Measurements from ENCODE around the gene KAT8.
A peak's percentile ranks its signal among the peaks of the same experiment; 100 is the strongest.

KAT8 gene

GRCh38 chr16:31117384-31118222 lies at the start of gene KAT8:
KAT8 (plus strand) TSS chr16:31117664; CDS start chr16:31117682, 18 bp downstream.
- DNase-seq: peak; percentile 96 to 97

- no peak for DNase-seq
Observed at GRCh38 chr16:31071861-31072260, 45.6 kb upstream of the KAT8 start.

DNA sequence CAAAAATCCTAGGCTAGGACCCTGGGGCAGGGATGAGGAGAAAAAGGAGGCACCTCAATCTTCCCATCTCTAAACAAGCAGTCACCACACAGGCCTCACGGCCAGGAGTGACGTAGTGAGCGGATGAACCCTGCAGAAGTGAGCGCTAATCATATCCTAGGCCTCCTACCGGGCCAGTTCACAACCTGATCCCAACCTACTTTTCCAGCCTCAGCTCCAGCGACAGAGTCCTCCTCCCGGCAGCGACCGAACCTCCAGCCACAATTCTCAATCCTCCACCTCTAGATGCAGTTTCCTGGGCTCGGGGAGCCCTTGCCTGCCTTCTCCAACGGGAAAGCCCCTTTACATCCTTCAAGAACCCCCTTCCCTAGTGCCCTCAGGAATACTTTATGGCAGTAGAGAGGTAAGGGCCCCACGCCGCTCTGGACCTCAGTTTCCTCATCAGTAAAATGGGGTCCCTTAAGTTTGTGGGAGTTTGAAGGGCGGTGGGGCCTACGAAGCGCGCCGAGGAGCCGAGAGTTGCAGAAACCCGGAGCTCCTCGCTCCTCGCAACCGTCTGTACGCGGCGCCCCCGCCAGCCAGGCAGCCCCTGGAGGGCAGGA lies 44.8 kb upstream of the KAT8 start:
- peak in 1 of 2 donors; percentile 73 for DNase-seq

- peak; percentile 67 to 88 for DNase-seq
Observed at GRCh38 chr16:31073142-31073969, 44.1 kb upstream of the KAT8 start.

- DNase-seq: peak; percentile 86 to 99
Observed at GRCh38 chr16:31073970-31074813, 43.3 kb upstream of the KAT8 start, which contains the start of the genes ZNF646 and ZNF668. ZNF646 (plus strand) TSS chr16:31074422; CDS start chr16:31076325, 1,903 bp downstream. ZNF668 (minus strand) TSS chr16:31074240; CDS start chr16:31064459, 9,781 bp downstream.

DNA sequence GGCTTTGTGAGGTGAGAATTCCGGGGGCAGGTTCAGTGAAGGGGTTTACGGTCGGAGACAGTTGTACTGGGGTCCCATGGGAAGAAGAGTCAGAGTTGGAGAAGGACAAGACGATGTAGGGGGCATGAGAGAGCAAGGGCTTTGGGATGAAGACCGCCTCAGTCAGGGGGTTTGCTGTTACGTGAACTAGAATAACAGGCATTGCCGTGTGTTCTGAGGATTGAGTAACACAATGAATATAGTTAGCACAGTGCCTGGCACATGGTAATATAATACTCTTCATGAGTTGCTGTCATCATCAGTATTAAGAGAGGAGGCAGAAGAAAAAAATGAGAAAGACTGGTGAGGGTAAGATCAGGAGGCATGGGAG lies 42.7 kb upstream of the KAT8 start:
- DNase-seq: no peak

- no peak for DNase-seq
Observed at GRCh38 chr16:31076319-31076718, 41.1 kb upstream of the KAT8 start.

DNA sequence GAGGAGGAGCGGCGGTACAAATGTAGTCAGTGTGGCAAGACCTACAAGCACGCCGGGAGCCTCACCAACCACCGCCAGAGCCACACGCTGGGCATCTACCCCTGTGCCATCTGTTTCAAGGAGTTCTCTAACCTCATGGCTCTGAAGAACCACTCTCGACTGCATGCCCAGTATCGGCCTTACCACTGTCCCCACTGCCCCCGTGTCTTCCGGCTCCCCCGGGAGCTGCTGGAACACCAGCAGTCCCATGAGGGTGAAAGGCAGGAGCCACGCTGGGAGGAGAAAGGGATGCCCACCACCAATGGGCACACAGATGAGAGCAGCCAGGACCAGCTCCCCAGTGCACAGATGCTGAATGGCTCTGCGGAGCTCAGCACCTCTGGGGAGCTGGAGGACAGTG lies 40.4 kb upstream of the KAT8 start:
- no peak for DNase-seq

GRCh38 chr16:31077592-31078396 lies 39.7 kb upstream of the KAT8 start:
- DNase-seq: no peak

GRCh38 chr16:31078597-31079341 lies 38.7 kb upstream of the KAT8 start:
- no peak for DNase-seq

- no peak for DNase-seq
Observed at GRCh38 chr16:31079342-31079944, 38.0 kb upstream of the KAT8 start.

- DNase-seq: no peak
Observed at GRCh38 chr16:31080035-31080629, 37.3 kb upstream of the KAT8 start.

- DNase-seq: no peak
Observed at GRCh38 chr16:31080756-31081419, 36.6 kb upstream of the KAT8 start.

GRCh38 chr16:31081428-31082351 lies 35.8 kb upstream of the KAT8 start:
- no peak for DNase-seq

GRCh38 chr16:31082368-31083045 lies 35.0 kb upstream of the KAT8 start:
- no peak for DNase-seq

DNA sequence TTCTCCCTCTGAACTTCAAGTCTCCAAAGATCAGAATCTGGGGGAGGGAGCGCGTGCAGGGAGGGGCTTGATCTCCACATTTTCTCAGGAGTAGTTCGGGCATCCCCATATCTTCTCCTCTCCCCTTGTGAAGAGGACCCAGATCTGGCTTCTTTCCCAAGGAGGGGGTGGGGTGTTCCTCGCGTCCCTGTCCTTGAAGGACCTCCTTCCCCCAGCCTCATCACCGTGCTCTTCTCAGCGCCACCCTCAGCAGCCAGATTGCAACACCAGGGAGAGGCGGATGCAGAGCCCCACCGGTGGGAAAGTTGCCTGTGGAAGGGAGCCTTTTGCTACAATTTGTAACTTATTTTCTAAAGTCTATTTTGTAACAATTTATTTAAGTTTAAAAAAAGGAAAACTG lies 34.4 kb upstream of the KAT8 start:
- no peak for DNase-seq

DNA sequence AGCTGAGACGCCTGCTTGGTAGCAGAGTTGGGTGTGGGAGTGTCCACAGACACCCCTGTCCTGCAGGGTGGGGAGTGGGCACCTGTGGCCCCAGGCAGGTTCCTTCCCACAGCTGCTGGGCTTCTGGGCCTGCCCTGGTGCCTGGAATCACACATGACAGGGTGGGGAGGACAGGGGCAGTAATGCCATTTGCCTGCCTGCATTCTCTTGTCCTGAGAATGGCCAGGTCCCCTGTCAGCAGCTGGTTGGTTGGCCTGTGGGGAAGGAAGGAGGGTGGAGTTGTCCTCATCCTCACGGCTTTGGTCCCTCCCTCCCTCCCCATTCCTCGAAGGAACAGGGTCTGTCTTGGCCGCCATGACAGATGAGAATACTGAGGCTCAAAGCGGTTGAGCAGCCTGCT lies 33.9 kb upstream of the KAT8 start:
- no peak for DNase-seq

GRCh38 chr16:31083981-31084380 lies 33.5 kb upstream of the KAT8 start:
- DNase-seq: no peak
